NT2/D1 (cell line): Measurements from ENCODE around the gene TTC29.
"Not testable (repeated sequence)": the region's sequence is repeated elsewhere in the genome, so short reads cannot be mapped to it uniquely, and the experiment has no call there.

Source experiments
- DNase-seq: peaks from one replicate; pipeline ENCODE4 v3.0.0-alpha.2; 2011; ENCODE audit warnings: low read depth, low spot score
- H3K27me3 ChIP-seq: 2 replicates; pipeline ENCODE4 v1.6.0; 2011; ENCODE audit warnings: mild to moderate bottlenecking; ENCODE audit not compliant: insufficient read length, insufficient read depth
- H3K36me3 ChIP-seq: 2 replicates; pipeline ENCODE4 v1.6.1; 2011; ENCODE audit warnings: mild to moderate bottlenecking, low read length, mixed read lengths; ENCODE audit not compliant: insufficient read depth, insufficient read length
- H3K4me1 ChIP-seq: 2 replicates; pipeline ENCODE4 v1.5.1; 2011; ENCODE audit not compliant: insufficient read depth, insufficient read length
- H3K4me3 ChIP-seq: 2 replicates; pipeline ENCODE4 v1.5.1; 2011; ENCODE audit warnings: low read depth; ENCODE audit not compliant: insufficient read length
- H3K9ac ChIP-seq: 2 replicates; pipeline ENCODE4 v1.6.0; 2011; ENCODE audit warnings: low read depth; ENCODE audit not compliant: insufficient read length
- H3K9me3 ChIP-seq: 2 replicates; pipeline ENCODE4 v1.5.1; 2011; ENCODE audit warnings: mild to moderate bottlenecking, low read length; ENCODE audit not compliant: insufficient read depth
- SUZ12 ChIP-seq: IDR thresholded peaks from 2 replicates; pipeline ENCODE4 v1.6.1; 2011; ENCODE audit not compliant: insufficient read length, insufficient read depth; ENCODE audit errors: extremely low read depth
- YY1 ChIP-seq: IDR thresholded peaks from 2 replicates; pipeline ENCODE4 v1.6.1; 2011; ENCODE audit not compliant: insufficient read length, insufficient read depth
- ZNF274 ChIP-seq: IDR thresholded peaks from 2 replicates; pipeline ENCODE4 v1.6.1; 2011; ENCODE audit warnings: mild to moderate bottlenecking, low read depth, low read length

Gene TTC29

GRCh38 chr4:146840731-146841130, 104.9 kb downstream of the TTC29 start:
- Histone ChIP-seq H3K36me3 (no peaks in the 10 kb centered on the region), H3K9ac (no peak overlapping the region), H3K27me3 (no peaks in the 10 kb centered on the region), H3K4me1 (no peaks in the 10 kb centered on the region), H3K4me3 (no peak overlapping the region), H3K9me3 (no peaks in the 10 kb centered on the region)
- DNase-seq = no peak
- TF ChIP-seq YY1 = no peak
- no peak for TF ChIP-seq SUZ12
- no peak for TF ChIP-seq ZNF274

GRCh38 chr4:146835096-146835495, 110.6 kb downstream of the TTC29 start:
- Histone ChIP-seq H3K36me3 (no peaks in the 10 kb centered on the region), H3K9me3 (no peaks in the 10 kb centered on the region), H3K9ac (no peak overlapping the region), H3K4me3 (no peak overlapping the region), H3K27me3 (no peaks in the 10 kb centered on the region), H3K4me1 (no peaks in the 10 kb centered on the region)
- TF ChIP-seq SUZ12 (no peak), YY1 (no peak), ZNF274 (no peak)
- DNase-seq = no peak

GRCh38 chr4:146834263-146835034, 111.2 kb downstream of the TTC29 start:
- DNase-seq = no peak
- Histone ChIP-seq H3K27me3 (no peaks in the 10 kb centered on the region), H3K4me1 (no peaks in the 10 kb centered on the region), H3K4me3 (no peak overlapping the region), H3K9ac (no peak overlapping the region), H3K9me3 (no peaks in the 10 kb centered on the region), H3K36me3 (no peaks in the 10 kb centered on the region)
- TF ChIP-seq YY1 (no peak), ZNF274 (no peak), SUZ12 (no peak)

- H3K36me3 ChIP-seq = no peaks in the 10 kb centered on the region
- no peak overlapping the region for H3K9ac ChIP-seq
- no peak for TF ChIP-seq ZNF274
- TF ChIP-seq SUZ12 = no peak
- TF ChIP-seq YY1 = no peak
- no peak for DNase-seq
- no peaks in the 10 kb centered on the region for H3K4me1 ChIP-seq
- H3K4me3 ChIP-seq = no peak overlapping the region
- H3K9me3 ChIP-seq = no peaks in the 10 kb centered on the region
- no peaks in the 10 kb centered on the region for H3K27me3 ChIP-seq
Observed at GRCh38 chr4:146833530-146833929, 112.1 kb downstream of the TTC29 start.

GRCh38 chr4:146822980-146823379, 122.7 kb downstream of the TTC29 start:
- H3K9me3 ChIP-seq, H3K27me3 ChIP-seq, H3K4me3 ChIP-seq, H3K9ac ChIP-seq, H3K4me1 ChIP-seq, DNase-seq, H3K36me3 ChIP-seq: not testable (repeated sequence)

GRCh38 chr4:146814750-146815149, 130.9 kb downstream of the TTC29 start:
- Histone ChIP-seq H3K4me1 (no peaks in the 10 kb centered on the region), H3K9ac (no peak overlapping the region), H3K4me3 (no peak overlapping the region), H3K36me3 (no peaks in the 10 kb centered on the region), H3K27me3 (no peaks in the 10 kb centered on the region), H3K9me3 (no peaks in the 10 kb centered on the region)
- DNase-seq = no peak
- TF ChIP-seq YY1 (no peak), SUZ12 (no peak), ZNF274 (no peak)

- Histone ChIP-seq H3K9me3 (no peaks in the 10 kb centered on the region), H3K4me3 (no peak overlapping the region), H3K36me3 (no peaks in the 10 kb centered on the region), H3K4me1 (no peaks in the 10 kb centered on the region), H3K9ac (no peak overlapping the region), H3K27me3 (no peaks in the 10 kb centered on the region)
- no peak for DNase-seq
- TF ChIP-seq YY1 (no peak), ZNF274 (no peak), SUZ12 (no peak)
Observed at GRCh38 chr4:146795711-146796110, 150.0 kb downstream of the TTC29 start.

DNA sequence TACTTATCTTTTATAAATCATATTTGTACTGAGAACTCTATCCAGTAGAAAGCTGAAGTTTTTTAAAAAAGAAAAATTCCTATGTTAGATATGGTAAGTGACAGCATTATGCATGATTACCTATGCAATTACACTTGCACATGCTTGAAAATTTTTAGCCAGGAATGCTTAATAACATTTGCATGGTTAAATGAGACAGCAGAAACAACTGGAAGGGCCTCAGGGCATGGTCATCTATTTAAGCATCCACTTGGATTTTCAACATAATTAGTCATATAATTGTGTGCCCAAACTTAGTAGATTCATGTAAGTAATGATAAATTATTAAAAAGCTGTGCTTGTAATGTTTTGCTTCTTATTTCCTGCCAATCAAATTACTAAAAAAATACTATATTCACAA, 151.9 kb downstream of the TTC29 start:
- no peaks in the 10 kb centered on the region for H3K27me3 ChIP-seq
- TF ChIP-seq ZNF274 = no peak
- H3K4me1 ChIP-seq = no peaks in the 10 kb centered on the region
- H3K36me3 ChIP-seq = no peaks in the 10 kb centered on the region
- H3K9ac ChIP-seq = no peak overlapping the region
- H3K4me3 ChIP-seq = no peak overlapping the region
- DNase-seq = no peak
- no peaks in the 10 kb centered on the region for H3K9me3 ChIP-seq
